WTC11 (cell line): ENCODE data around the gene NLRP13.

Experiments used
- CTCF ChIP-seq: fragments of 200-600 bp; IDR thresholded peaks from 2 replicates; pipeline ENCODE4 v1.8.0; 2022; ENCODE audit warnings: antibody characterized with exemption
- NR1H2 ChIP-seq: sonication (generic); formaldehyde crosslinking; IDR thresholded peaks from 2 replicates; pipeline ENCODE4 v1.9.0; 2021; ENCODE audit warnings: mild to moderate bottlenecking, moderate library complexity, missing genetic modification reagents
- TEAD4 ChIP-seq: sonication (generic); formaldehyde crosslinking; IDR thresholded peaks from 2 replicates; pipeline ENCODE4 v1.8.0; 2022; ENCODE audit warnings: mild to moderate bottlenecking, missing genetic modification reagents
- ZNF138 ChIP-seq: sonication (generic); formaldehyde crosslinking; conservative IDR thresholded peaks from 2 replicates; pipeline ENCODE4 v1.8.1; 2022; ENCODE audit warnings: mild to moderate bottlenecking, moderate library complexity, missing genetic modification reagents

- TF ChIP-seq CTCF (no peak), ZNF138 (CRISPR knock-in tag) (no peak), NR1H2 (CRISPR knock-in tag) (no peak), TEAD4 (CRISPR knock-in tag) (no peak)
Measured at GRCh38 chr19:55907746-55908145, 24.4 kb downstream of the NLRP13 start.
